PFSK-1 (cell line): ENCODE results near the gene ZNF783.

Source experiments
- FOXP2 ChIP-seq: optimal IDR thresholded peaks from 2 replicates; pipeline ENCODE3; 2011; ENCODE audit warnings: borderline replicate concordance, control low read depth, inconsistent platforms; ENCODE audit not compliant: insufficient read depth; ENCODE audit errors: extremely low read length, extremely low read depth
- POLR2AphosphoS5 ChIP-seq: IDR thresholded peaks from 2 replicates; pipeline ENCODE4 v1.6.1; 2012; ENCODE audit warnings: low read depth, mild to moderate bottlenecking, control low read depth, low read length, moderate library complexity
- SIN3A ChIP-seq: IDR thresholded peaks from 2 replicates; pipeline ENCODE4 v1.6.1; 2012; ENCODE audit warnings: mild to moderate bottlenecking, low read length, moderate library complexity, borderline replicate concordance; ENCODE audit not compliant: insufficient read depth
- TAF1 ChIP-seq: IDR thresholded peaks from 2 replicates; pipeline ENCODE4 v1.6.1; 2012; ENCODE audit warnings: low read length, control low read depth, borderline replicate concordance; ENCODE audit not compliant: insufficient read depth
- TF ChIP-seq, protein P1 (sequence below), 2 experiments: IDR thresholded peaks; 2 replicates each; pipeline versions ENCODE4 v1.6.1 to v1.8.0; 2011 to 2012; ENCODE audit warnings: low read depth in 2 of 2, low read length in 2 of 2, control low read depth in 1 of 2, inconsistent platforms in 1 of 2, mild to moderate bottlenecking in 1 of 2, moderate library complexity in 1 of 2; ENCODE audit not compliant: insufficient read depth in 1 of 2

DNA sequence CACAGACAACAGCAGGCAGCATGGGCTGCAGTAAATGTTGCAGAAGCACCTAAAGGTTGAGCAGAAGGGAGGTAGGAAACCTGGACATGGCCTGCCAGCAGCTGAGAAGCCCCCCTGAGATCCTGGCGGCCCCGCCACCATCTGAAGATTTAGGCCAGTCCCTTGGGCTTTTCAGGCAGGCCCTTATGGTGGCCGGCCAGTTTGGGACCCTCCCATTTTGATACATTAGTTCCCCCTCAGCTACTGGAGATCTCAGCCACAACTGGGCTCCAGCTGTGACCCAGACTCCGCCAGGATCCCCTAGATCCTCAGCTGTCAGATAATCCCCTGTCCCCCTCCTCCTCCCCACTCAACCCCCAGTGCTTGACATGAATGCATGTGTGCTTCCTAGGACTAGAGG lies 34.4 kb downstream of the ZNF783 start:
- TF ChIP-seq POLR2AphosphoS5, result no peak
- no peak for TF ChIP-seq FOXP2
- TF ChIP-seq, protein P1, sequence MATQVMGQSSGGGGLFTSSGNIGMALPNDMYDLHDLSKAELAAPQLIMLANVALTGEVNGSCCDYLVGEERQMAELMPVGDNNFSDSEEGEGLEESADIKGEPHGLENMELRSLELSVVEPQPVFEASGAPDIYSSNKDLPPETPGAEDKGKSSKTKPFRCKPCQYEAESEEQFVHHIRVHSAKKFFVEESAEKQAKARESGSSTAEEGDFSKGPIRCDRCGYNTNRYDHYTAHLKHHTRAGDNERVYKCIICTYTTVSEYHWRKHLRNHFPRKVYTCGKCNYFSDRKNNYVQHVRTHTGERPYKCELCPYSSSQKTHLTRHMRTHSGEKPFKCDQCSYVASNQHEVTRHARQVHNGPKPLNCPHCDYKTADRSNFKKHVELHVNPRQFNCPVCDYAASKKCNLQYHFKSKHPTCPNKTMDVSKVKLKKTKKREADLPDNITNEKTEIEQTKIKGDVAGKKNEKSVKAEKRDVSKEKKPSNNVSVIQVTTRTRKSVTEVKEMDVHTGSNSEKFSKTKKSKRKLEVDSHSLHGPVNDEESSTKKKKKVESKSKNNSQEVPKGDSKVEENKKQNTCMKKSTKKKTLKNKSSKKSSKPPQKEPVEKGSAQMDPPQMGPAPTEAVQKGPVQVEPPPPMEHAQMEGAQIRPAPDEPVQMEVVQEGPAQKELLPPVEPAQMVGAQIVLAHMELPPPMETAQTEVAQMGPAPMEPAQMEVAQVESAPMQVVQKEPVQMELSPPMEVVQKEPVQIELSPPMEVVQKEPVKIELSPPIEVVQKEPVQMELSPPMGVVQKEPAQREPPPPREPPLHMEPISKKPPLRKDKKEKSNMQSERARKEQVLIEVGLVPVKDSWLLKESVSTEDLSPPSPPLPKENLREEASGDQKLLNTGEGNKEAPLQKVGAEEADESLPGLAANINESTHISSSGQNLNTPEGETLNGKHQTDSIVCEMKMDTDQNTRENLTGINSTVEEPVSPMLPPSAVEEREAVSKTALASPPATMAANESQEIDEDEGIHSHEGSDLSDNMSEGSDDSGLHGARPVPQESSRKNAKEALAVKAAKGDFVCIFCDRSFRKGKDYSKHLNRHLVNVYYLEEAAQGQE (IDR thresholded peaks at IDR 0.05; ENCODE audit: insufficient read depth in 1 of 2, low read depth in 2 of 2, low read length in 2 of 2), result no peak
- no peak for TF ChIP-seq TAF1
- no peak for TF ChIP-seq SIN3A
